B cell (primary cell): ENCODE results near the gene STAG1. TPM values are rescaled to one million over a fixed set of nuclear protein-coding genes. Genes with fewer than 3 reads are reported as not detected.

Experiments used
- ATAC-seq: fragments of 200-7000 bp; cut with Tn5 transposase; one replicate; pipeline ENCODE4 v1.10.0; 2021; ENCODE audit warnings: low read depth, mild to moderate bottlenecking, moderate number of reproducible peaks, moderate library complexity
- CTCF ChIA-PET: fragments of 350-600 bp; sonication (Branson Sonifier 250); formaldehyde crosslinking; loops from one replicate; lab custom pipeline; 2021; ENCODE audit warnings: antibody characterized with exemption, inconsistent platforms; lab: Charles Lee
- POLR2A ChIA-PET: fragments of 350-600 bp; sonication (Branson Sonifier 250); formaldehyde crosslinking; loops from one replicate; lab custom pipeline; 2021; ENCODE audit warnings: antibody characterized with exemption; lab: Charles Lee
- DNase-seq: peaks from one replicate; pipeline ENCODE4 v3.0.0; 2013
- H2AFZ ChIP-seq: 2 replicates; pipeline ENCODE4 v1.6.1; 2012; ENCODE audit warnings: mild to moderate bottlenecking, low read depth, low read length; ENCODE audit not compliant: insufficient read depth, poor library complexity, severe bottlenecking
- H3K27ac ChIP-seq, 2 donors: 1 replicate in 1 of 2; 2 replicates in 1 of 2; pipeline ENCODE4 v1.5.1; 2012 to 2013; ENCODE audit warnings: low read length in 2 of 2, mild to moderate bottlenecking in 2 of 2, moderate library complexity in 1 of 2
- H3K27me3 ChIP-seq, 4 experiments: fragments of 200-600 bp in 1 of 4; sonication (generic) in 1 of 4; replicated peaks in 1 of 4; 1 replicate in 2 of 4; 2 replicates in 2 of 4; pipeline versions ENCODE4 v1.6.1 to v1.7.0; 2013 to 2016; ENCODE audit warnings: low read length in 3 of 4, mild to moderate bottlenecking in 2 of 4, mixed read lengths in 1 of 4, moderate library complexity in 1 of 4; ENCODE audit not compliant: insufficient read depth in 4 of 4, control insufficient read depth in 3 of 4; ENCODE audit errors: control extremely low read depth in 1 of 4
- H3K36me3 ChIP-seq, 2 experiments: replicated peaks in 1 of 2; 1 replicate in 1 of 2; 2 replicates in 1 of 2; pipeline versions ENCODE4 v1.6.1 to v1.7.1; 2013; ENCODE audit warnings: low read length in 1 of 2; ENCODE audit not compliant: insufficient read depth in 2 of 2, control insufficient read depth in 1 of 2; ENCODE audit errors: control extremely low read depth in 1 of 2, extremely low read depth in 1 of 2
- H3K4me1 ChIP-seq, 2 donors: fragments of 200-600 bp in 1 of 2; sonication (generic) in 1 of 2; 1 replicate in 1 of 2; 2 replicates in 1 of 2; pipeline versions ENCODE4 v1.5.1 to v1.6.1; 2013 to 2017; ENCODE audit warnings: low read length in 2 of 2; ENCODE audit not compliant: control insufficient read depth in 2 of 2, insufficient read depth in 2 of 2
- H3K4me2 ChIP-seq: replicated peaks from 2 replicates; pipeline ENCODE3; 2012; ENCODE audit warnings: mild to moderate bottlenecking, low read depth, low read length; ENCODE audit not compliant: poor library complexity, severe bottlenecking
- H3K4me3 ChIP-seq, 5 experiments: fragments of 200-600 bp in 1 of 5; sonication (generic) in 1 of 5; 1 replicate in 3 of 5; 2 replicates in 2 of 5; pipeline versions ENCODE4 v1.5.1 to v1.7.0; 2011 to 2016; ENCODE audit warnings: low read length in 4 of 5, mild to moderate bottlenecking in 4 of 5, low read depth in 2 of 5, control low read depth in 1 of 5, moderate library complexity in 1 of 5; ENCODE audit not compliant: insufficient read depth in 1 of 5; ENCODE audit errors: control extremely low read depth in 1 of 5, extremely low read depth in 1 of 5
- H3K79me2 ChIP-seq: fragments of 200-600 bp; sonication (generic); one replicate; pipeline ENCODE4 v1.6.0; 2016; ENCODE audit warnings: low read length; ENCODE audit not compliant: control insufficient read depth, insufficient read depth
- H3K9ac ChIP-seq: fragments of 200-600 bp; sonication (generic); 2 replicates; pipeline ENCODE4 v1.6.1; 2017; ENCODE audit warnings: mild to moderate bottlenecking, low read length, moderate library complexity
- H3K9me3 ChIP-seq, 3 donors: one replicate each; pipeline versions ENCODE4 v1.6.1 to v1.7.1; 2013; ENCODE audit warnings: low read length in 2 of 3; ENCODE audit not compliant: control insufficient read depth in 2 of 3, insufficient read depth in 1 of 3; ENCODE audit errors: control extremely low read depth in 1 of 3
- H4K20me1 ChIP-seq: 2 replicates; pipeline ENCODE4 v1.6.0; 2012; ENCODE audit warnings: mild to moderate bottlenecking, low read length; ENCODE audit not compliant: insufficient read depth, control insufficient read depth, poor library complexity, severe bottlenecking
- H3K27ac Mint-ChIP-seq: one replicate; pipeline ENCODE4 v1.8.0; 2021; ENCODE audit warnings: mixed read lengths
- H3K27me3 Mint-ChIP-seq: one replicate; pipeline ENCODE4 v1.8.0; 2021; ENCODE audit warnings: mixed read lengths
- H3K4me1 Mint-ChIP-seq: one replicate; pipeline ENCODE4 v1.8.0; 2021; ENCODE audit warnings: mixed read lengths
- H3K4me3 Mint-ChIP-seq: one replicate; pipeline ENCODE4 v1.8.0; 2021; ENCODE audit warnings: mixed read lengths
- H3K9me3 Mint-ChIP-seq: one replicate; pipeline ENCODE4 v1.8.0; 2022; ENCODE audit warnings: mixed read lengths; ENCODE audit not compliant: insufficient read depth
- CTCF ChIP-seq: fragments of 200-600 bp; IDR thresholded peaks from one replicate; pipeline ENCODE4 v1.8.0; 2022; ENCODE audit warnings: antibody characterized with exemption, mild to moderate bottlenecking
- EZH2 ChIP-seq: IDR thresholded peaks from 2 replicates; pipeline ENCODE4 v1.6.1; 2012; ENCODE audit warnings: borderline replicate concordance, low read depth, mild to moderate bottlenecking, moderate library complexity, low read length; ENCODE audit not compliant: insufficient read depth, poor library complexity, severe bottlenecking
- WGBS: methylation state at CpG from one replicate; pipeline ENCODE4 v1.1.5; 2013; ENCODE audit warnings: missing lambda C conversion rate; ENCODE audit not compliant: insufficient coverage; 5-methylcytosine and 5-hydroxymethylcytosine counted together
- intact Hi-C: fragments of 100-400 bp; cut with micrococcal nuclease; formaldehyde crosslinking; loops from one replicate; pipeline ENCODE4 v1.10.0; 2022
- polyA plus RNA-seq: library from polyadenylated mRNA; depleted of rRNA; stranded (reverse); fragments of >200 nt; gene quantifications from 2 replicates; pipeline ENCODE4 v1.2.3, GENCODE V29; 2012
- total RNA-seq, 2 donors: library from RNA; stranded (reverse); fragments of 120-200 nt in 1 of 2; gene quantifications; 1 replicate in 1 of 2; 2 replicates in 1 of 2; pipeline versions ENCODE4 v1.2.3 to v1.2.4, GENCODE V29; 2013 to 2022

Gene STAG1
- total and polyA plus RNA-seq, 2 donors (not counting 1 experiment from before 2014, with no cell fraction given) = 9.2 to 77.0 TPM

- H3K4me2 ChIP-seq = no peak overlapping the region
- no peak for DNase-seq
- ChIA-PET POLR2A (no interaction called here), CTCF (interaction anchor here (0.7 to 1.4 kb wide), 6 partner anchors 9 to 1680 kb away, joined by 3 to 4 read pairs (median 3); partner anchors contain the start of genes PCCB and STAG1)
- no peak overlapping the region for H3K27ac ChIP-seq
- no peak for ATAC-seq
- no peak for TF ChIP-seq CTCF
- no peak for TF ChIP-seq EZH2
- H3K27me3 Mint-ChIP-seq = no peaks in the 10 kb centered on the region
- H3K79me2 ChIP-seq = no peaks in the 10 kb centered on the region
- peaks cover 1% of the 10 kb centered on the region for H3K4me1 Mint-ChIP-seq
- no peak overlapping the region for H3K27ac Mint-ChIP-seq
- H3K9ac ChIP-seq = no peak overlapping the region
- H2AFZ ChIP-seq = no peak overlapping the region
- no peak overlapping the region for H3K4me3 Mint-ChIP-seq
- no peaks in the 10 kb centered on the region for H3K9me3 ChIP-seq
- H3K9me3 Mint-ChIP-seq = no peaks in the 10 kb centered on the region
- no peaks in the 10 kb centered on the region for H3K27me3 ChIP-seq
- no peaks in the 10 kb centered on the region for H3K4me1 ChIP-seq
- no peak overlapping the region for H3K4me3 ChIP-seq
- H4K20me1 ChIP-seq = no peaks in the 10 kb centered on the region
- H3K36me3 ChIP-seq = peaks cover 2% of the 10 kb centered on the region in 2 experiments
- intact Hi-C loops = no loop called here
Observed at GRCh38 chr3:136396916-136397315, 355.3 kb downstream of the STAG1 start.

- Histone ChIP-seq H3K27me3 (no peaks in the 10 kb centered on the region), H3K27ac (no peak overlapping the region), H3K79me2 (no peaks in the 10 kb centered on the region), H4K20me1 (no peaks in the 10 kb centered on the region), H2AFZ (no peak overlapping the region), H3K36me3 (peaks cover 0 to 3% of the 10 kb centered on the region in 2 experiments), H3K9ac (no peak overlapping the region), H3K9me3 (no peaks in the 10 kb centered on the region), H3K4me1 (no peaks in the 10 kb centered on the region), H3K4me3 (no peak overlapping the region), H3K4me2 (no peak overlapping the region)
- no CpG with 5 or more reads among the region's 3 CpGs for WGBS
- intact Hi-C loops = loop anchor here (2.0 kb wide), 1 partner anchor 428 kb away; the partner anchor contains the start of gene SLC35G2
- ATAC-seq (no peak), DNase-seq (no peak)
- H3K4me3 Mint-ChIP-seq = no peak overlapping the region
- TF ChIP-seq EZH2 (no peak), CTCF (no peak)
- H3K4me1 Mint-ChIP-seq = peaks cover 5% of the 10 kb centered on the region
- POLR2A ChIA-PET = no interaction called here
- H3K27me3 Mint-ChIP-seq = no peaks in the 10 kb centered on the region
- CTCF ChIA-PET = interaction anchor here (0.9 to 8.2 kb wide), 13 partner anchors 11 to 642 kb away, joined by 3 to 131 read pairs (median 9); partner anchors contain the start of genes NCK1 and STAG1
- H3K27ac Mint-ChIP-seq = no peak overlapping the region
- H3K9me3 Mint-ChIP-seq = no peaks in the 10 kb centered on the region
Observed at GRCh38 chr3:136390574-136390973, 361.6 kb downstream of the STAG1 start.
